Stimulated activated naive CD4-positive, alpha-beta T cell (primary cell): ENCODE results near the gene IL18BP.

ENCODE experiments used
- DNase-seq, 6 experiments: peaks; one replicate each; lab custom pipeline; 2025; lab: John Stamatoyannopoulos, UW

The IL18BP gene

DNA sequence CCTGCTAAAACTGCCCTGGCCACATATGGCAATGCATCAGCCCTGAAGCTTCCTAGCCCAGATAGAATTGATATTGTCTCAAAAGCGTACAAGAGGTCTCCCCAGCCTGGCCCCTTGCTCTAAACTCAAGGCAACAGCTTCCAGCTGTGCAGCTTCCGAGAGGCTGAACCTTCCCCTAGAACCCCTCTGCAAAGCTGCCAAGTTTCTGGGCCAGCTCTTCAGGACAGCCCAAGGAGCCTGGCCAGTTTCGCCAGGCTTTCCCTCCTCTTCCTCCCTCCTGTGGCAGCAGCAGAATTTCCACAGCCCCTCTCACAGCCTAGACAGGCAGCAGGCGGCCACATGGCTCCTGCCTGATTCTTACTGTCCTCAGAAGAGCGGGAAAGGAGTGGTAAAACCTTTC lies 47.1 kb downstream of the IL18BP start:
- no peak for DNase-seq

DNA sequence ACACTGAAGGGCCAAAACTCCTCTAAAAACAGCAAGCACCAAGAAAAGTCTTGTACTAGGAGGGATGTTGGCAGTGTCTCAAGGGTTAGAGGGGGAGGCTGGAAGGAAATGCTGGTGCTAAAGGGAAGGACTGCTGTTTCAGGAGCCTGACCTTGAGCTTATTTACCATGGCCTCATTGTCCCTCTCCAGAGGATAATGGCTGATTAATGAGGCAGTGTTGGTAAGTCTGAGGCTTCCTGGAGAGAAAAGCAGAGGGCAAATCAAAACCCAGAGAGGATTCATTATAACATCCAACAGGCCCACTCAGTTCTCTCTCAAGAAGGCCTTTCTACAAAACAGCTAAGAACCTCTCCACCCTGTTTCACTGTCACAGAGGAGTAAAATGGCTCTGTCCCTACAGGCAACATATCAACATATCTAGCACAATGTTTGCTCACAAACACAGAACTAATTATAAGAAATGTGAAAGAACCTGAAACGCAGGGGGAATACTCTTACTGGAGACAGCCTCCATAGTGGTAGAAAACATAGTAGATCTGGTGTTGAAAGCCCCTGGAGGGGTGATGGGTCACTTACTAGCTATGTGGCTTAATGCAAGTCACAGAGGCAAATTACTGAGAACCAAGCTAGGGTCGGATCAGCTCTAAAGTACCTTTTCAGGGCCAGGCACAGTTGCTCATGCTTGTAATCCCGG lies 50.2 kb downstream of the IL18BP start:
- no peak for DNase-seq
